ENCODE data around the gene CPA2.
A peak's percentile ranks its signal among the peaks of the same experiment; 100 is the strongest.

Gene CPA2

GRCh38 chr7:130258494-130259078 lies 8.1 kb upstream of the CPA2 start:
- Histone ChIP-seq H3K9ac (ENCODE audit: low read depth, low read length) (no peak overlapping the region), H3K9me3 (ENCODE audit: control insufficient read depth, insufficient read depth, low read length) (peaks cover 11% of the 10 kb centered on the region), H3K36me3 (ENCODE audit: control insufficient read depth, insufficient read depth, low read length) (no peaks in the 10 kb centered on the region), H3K4me3 (ENCODE audit: low read depth, low read length) (no peak overlapping the region), H3K4me1 (ENCODE audit: control insufficient read depth, insufficient read depth, low read length) (peaks cover 15% of the 10 kb centered on the region), H3K27me3 (ENCODE audit: control insufficient read depth, insufficient read depth, low read length) (no peaks in the 10 kb centered on the region)

DNA sequence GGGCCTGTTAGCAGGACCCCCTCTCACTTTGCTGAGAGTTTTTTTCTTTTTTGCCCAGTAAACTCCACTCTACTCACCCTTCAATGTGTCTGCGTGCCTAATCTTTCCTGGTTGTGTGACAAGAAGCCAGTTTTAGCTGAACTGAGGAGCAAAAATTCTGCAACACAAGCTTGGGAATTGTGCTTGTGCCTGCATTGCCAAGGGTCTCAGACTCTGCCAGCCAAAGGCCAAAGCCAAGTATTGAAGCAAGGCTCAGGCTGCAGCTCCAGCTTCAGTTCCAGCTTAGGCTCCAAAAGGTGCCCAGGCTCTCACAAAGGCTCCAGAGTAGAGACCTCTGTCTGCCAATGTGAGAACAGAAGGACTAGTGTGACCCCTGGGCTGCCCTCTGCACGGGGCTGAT lies 4.2 kb upstream of the CPA2 start:
- Histone ChIP-seq H3K4me3 (ENCODE audit: low read depth, low read length) (no peak overlapping the region), H3K36me3 (ENCODE audit: control insufficient read depth, insufficient read depth, low read length) (no peaks in the 10 kb centered on the region), H3K9ac (ENCODE audit: low read depth, low read length) (no peak overlapping the region), H3K4me1 (ENCODE audit: control insufficient read depth, insufficient read depth, low read length) (peaks cover 4% of the 10 kb centered on the region), H3K27me3 (ENCODE audit: control insufficient read depth, insufficient read depth, low read length) (no peaks in the 10 kb centered on the region), H3K9me3 (ENCODE audit: control insufficient read depth, insufficient read depth, low read length) (peaks cover 11% of the 10 kb centered on the region)

DNA sequence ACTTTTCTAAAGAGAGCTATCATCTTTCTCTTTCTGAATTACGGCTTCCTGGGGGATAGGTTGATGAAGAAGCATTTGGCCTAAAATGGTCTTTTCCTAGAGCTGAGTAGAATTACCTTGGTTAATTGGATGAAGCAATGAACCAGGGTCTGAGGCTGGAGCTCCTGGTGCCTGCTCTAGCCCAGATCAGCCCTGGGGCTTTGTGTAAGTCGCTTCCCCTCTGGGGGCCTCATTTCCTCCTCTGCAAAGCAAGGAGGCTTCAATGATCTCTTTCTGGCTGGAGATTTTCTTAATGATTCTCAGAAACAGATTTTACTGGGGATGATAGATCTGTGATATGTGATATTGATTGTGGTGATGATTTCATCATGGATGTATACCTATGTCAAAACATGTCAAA lies 3.5 kb upstream of the CPA2 start:
- H3K9me3 ChIP-seq (ENCODE audit: control insufficient read depth, insufficient read depth, low read length): peaks cover 6% of the 10 kb centered on the region

DNA sequence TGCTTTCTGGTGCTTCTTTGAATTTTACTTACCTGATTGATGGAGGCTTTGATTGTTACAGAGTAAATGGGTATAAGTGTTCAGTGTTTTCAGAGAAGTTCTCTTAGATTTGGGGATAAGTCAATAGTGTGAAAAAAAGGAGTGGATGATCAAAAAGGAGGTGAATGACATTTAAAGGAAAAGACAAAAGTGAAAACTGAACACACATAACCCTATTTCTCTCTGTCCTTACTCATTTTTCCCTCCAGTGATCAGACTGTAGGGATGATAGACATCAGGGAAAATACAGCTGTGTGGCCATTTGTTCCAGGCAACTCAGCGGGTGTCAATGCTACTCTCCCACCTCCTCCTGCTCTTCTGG lies 278 bp downstream of the CPA2 start:
- Histone ChIP-seq H3K27me3 (ENCODE audit: control insufficient read depth, insufficient read depth, low read length) (no peaks in the 10 kb centered on the region), H3K4me1 (ENCODE audit: control insufficient read depth, insufficient read depth, low read length) (peaks cover 5% of the 10 kb centered on the region), H3K36me3 (ENCODE audit: control insufficient read depth, insufficient read depth, low read length) (no peaks in the 10 kb centered on the region), H3K4me3 (ENCODE audit: low read depth, low read length) (no peak overlapping the region), H3K9me3 (ENCODE audit: control insufficient read depth, insufficient read depth, low read length) (no peaks in the 10 kb centered on the region), H3K9ac (ENCODE audit: low read depth, low read length) (no peak overlapping the region)

More for the DNA sequence above, 3.5 kb upstream of the CPA2 start:
- Histone ChIP-seq H3K4me1 (ENCODE audit: control insufficient read depth, insufficient read depth, low read length) (peaks cover 4% of the 10 kb centered on the region), H3K36me3 (ENCODE audit: control insufficient read depth, insufficient read depth, low read length) (no peaks in the 10 kb centered on the region), H3K4me3 (ENCODE audit: low read depth, low read length) (no peak overlapping the region), H3K27me3 (ENCODE audit: control insufficient read depth, insufficient read depth, low read length) (no peaks in the 10 kb centered on the region), H3K9ac (ENCODE audit: low read depth, low read length) (no peak overlapping the region)

DNA sequence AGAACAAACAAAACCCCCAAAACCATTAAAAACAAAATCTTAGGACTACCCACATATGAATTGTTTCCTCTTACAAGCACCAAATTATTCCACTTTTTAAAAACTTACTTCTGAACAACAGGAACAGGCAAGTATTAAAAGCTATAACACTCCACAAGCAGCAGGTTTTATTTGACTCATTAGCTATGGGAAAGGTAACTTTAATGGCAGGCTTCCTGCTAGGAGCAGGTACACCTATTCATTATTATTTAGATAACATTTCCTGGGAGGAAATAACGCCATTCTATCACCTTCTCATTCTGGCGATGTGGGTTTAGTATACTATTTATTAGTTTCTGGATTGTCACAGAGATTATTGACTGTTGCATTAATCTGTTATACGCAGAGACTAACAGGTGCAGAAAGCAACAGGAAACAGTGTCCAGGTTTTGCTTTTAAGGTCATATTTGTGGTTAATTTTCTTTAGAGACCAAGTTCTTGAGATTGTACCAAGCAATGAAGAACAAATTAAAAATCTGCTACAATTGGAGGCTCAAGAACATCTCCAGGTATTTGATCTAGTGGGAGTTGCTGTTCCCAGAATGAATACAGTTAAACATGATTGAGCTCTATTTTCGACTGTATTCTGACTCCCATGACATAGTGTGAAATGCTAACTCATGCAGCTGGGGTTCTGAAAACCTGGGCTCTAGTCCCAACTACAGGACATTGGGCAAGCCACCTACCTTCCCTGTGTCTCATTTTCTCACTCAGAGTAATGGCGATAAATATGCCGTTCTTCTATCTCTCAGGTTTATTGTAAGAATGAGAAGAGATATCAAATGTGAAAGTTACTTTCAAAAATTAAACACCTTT lies 2.0 kb downstream of the CPA2 start:
- Histone ChIP-seq H3K9me3 (ENCODE audit: control insufficient read depth, insufficient read depth, low read length) (no peaks in the 10 kb centered on the region), H3K4me1 (ENCODE audit: control insufficient read depth, insufficient read depth, low read length) (peaks cover 15% of the 10 kb centered on the region), H3K9ac (ENCODE audit: low read depth, low read length) (no peak overlapping the region), H3K27me3 (ENCODE audit: control insufficient read depth, insufficient read depth, low read length) (no peaks in the 10 kb centered on the region), H3K4me3 (ENCODE audit: low read depth, low read length) (no peak overlapping the region), H3K36me3 (ENCODE audit: control insufficient read depth, insufficient read depth, low read length) (no peaks in the 10 kb centered on the region)

GRCh38 chr7:130269318-130269694 lies 2.6 kb downstream of the CPA2 start:
- H3K27me3 ChIP-seq (ENCODE audit: control insufficient read depth, insufficient read depth, low read length): no peaks in the 10 kb centered on the region
- no peak overlapping the region for H3K4me3 ChIP-seq (ENCODE audit: low read depth, low read length)
- no peaks in the 10 kb centered on the region for H3K9me3 ChIP-seq (ENCODE audit: control insufficient read depth, insufficient read depth, low read length)
- H3K36me3 ChIP-seq (ENCODE audit: control insufficient read depth, insufficient read depth, low read length): no peaks in the 10 kb centered on the region
- H3K4me1 ChIP-seq (ENCODE audit: control insufficient read depth, insufficient read depth, low read length): peaks cover 21% of the 10 kb centered on the region
- H3K9ac ChIP-seq (ENCODE audit: low read depth, low read length): no peak overlapping the region

- Histone ChIP-seq H3K9me3 (ENCODE audit: control insufficient read depth, insufficient read depth, low read length) (no peaks in the 10 kb centered on the region), H3K9ac (ENCODE audit: low read depth, low read length) (peak overlapping the region; percentile 37), H3K4me3 (ENCODE audit: low read depth, low read length) (no peak overlapping the region), H3K36me3 (ENCODE audit: control insufficient read depth, insufficient read depth, low read length) (no peaks in the 10 kb centered on the region), H3K4me1 (ENCODE audit: control insufficient read depth, insufficient read depth, low read length) (peaks cover 36% of the 10 kb centered on the region), H3K27me3 (ENCODE audit: control insufficient read depth, insufficient read depth, low read length) (no peaks in the 10 kb centered on the region)
Observed at GRCh38 chr7:130270947-130271800, 4.5 kb downstream of the CPA2 start.

- no peaks in the 10 kb centered on the region for H3K36me3 ChIP-seq (ENCODE audit: control insufficient read depth, insufficient read depth, low read length)
- H3K4me1 ChIP-seq (ENCODE audit: control insufficient read depth, insufficient read depth, low read length): peaks cover 36% of the 10 kb centered on the region
- H3K27me3 ChIP-seq (ENCODE audit: control insufficient read depth, insufficient read depth, low read length): no peaks in the 10 kb centered on the region
- peak overlapping the region; percentile 94 for H3K9ac ChIP-seq (ENCODE audit: low read depth, low read length)
- peak overlapping the region; percentile 40 for H3K4me3 ChIP-seq (ENCODE audit: low read depth, low read length)
- no peaks in the 10 kb centered on the region for H3K9me3 ChIP-seq (ENCODE audit: control insufficient read depth, insufficient read depth, low read length)
Observed at GRCh38 chr7:130272381-130273080, 5.9 kb downstream of the CPA2 start.

DNA sequence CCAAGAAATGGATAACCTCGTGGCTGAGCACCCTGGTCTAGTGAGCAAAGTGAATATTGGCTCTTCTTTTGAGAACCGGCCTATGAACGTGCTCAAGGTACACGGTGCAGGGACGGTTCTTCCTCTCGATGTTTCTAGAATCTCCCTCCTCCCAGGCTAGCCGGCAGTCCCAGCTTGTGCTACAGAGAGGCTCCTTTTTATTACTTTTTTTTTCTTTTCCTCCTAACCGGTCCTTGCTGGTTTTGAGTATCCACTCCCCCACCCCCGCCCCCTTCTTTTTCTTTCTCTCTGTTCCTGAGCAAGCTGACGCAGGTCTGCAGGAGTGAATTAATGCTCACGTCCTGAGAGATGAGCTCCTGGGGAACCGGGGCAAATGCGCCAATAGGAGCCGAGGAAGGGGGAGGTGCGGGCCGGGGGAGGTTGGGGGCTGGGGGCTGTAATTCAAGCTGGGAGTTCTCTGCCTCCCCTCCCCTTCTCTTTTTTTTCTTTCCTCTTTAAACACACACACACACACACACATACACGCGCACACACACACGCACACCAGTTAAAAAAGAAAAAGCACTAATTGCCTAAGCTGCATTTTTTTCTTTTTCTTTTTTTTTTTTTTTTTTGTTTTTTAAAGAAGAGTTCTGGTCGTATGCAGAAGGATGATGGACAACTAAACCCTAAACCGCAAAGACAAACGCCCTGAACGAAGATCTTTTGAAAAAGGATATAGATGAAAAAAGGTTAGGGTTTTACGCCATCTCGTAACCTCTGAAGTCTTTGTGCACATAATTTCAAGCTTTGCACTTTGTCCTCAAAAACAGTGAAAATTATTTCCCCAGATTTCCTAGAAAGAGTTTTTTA lies 6.6 kb downstream of the CPA2 start:
- H3K9me3 ChIP-seq (ENCODE audit: control insufficient read depth, insufficient read depth, low read length): no peaks in the 10 kb centered on the region
- peaks cover 36% of the 10 kb centered on the region for H3K4me1 ChIP-seq (ENCODE audit: control insufficient read depth, insufficient read depth, low read length)
- H3K9ac ChIP-seq (ENCODE audit: low read depth, low read length): peak overlapping the region; percentile 94
- H3K27me3 ChIP-seq (ENCODE audit: control insufficient read depth, insufficient read depth, low read length): no peaks in the 10 kb centered on the region
- H3K36me3 ChIP-seq (ENCODE audit: control insufficient read depth, insufficient read depth, low read length): no peaks in the 10 kb centered on the region
- peak overlapping the region; percentile 40 for H3K4me3 ChIP-seq (ENCODE audit: low read depth, low read length)

DNA sequence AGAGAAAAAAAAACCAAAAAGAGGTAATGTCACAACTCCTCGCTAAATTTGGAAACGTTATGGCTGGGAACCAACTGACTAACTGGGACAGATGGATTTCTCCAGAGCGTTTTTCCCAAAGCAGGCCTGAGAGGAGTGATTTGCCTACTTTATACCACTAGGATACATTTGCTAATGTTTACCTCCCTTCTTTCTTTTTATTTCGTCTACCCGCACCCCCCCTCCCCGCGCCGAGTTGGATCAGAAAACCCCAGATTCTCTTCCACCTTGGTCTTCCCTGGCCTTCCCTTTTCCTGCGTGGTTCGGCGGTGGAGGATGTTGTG lies 7.2 kb downstream of the CPA2 start:
- no peaks in the 10 kb centered on the region for H3K36me3 ChIP-seq (ENCODE audit: control insufficient read depth, insufficient read depth, low read length)
- peak overlapping the region; percentile 41 for H3K9ac ChIP-seq (ENCODE audit: low read depth, low read length)
- peaks cover 36% of the 10 kb centered on the region for H3K4me1 ChIP-seq (ENCODE audit: control insufficient read depth, insufficient read depth, low read length)
- H3K4me3 ChIP-seq (ENCODE audit: low read depth, low read length): peak overlapping the region; percentile 20
- H3K9me3 ChIP-seq (ENCODE audit: control insufficient read depth, insufficient read depth, low read length): no peaks in the 10 kb centered on the region
- no peaks in the 10 kb centered on the region for H3K27me3 ChIP-seq (ENCODE audit: control insufficient read depth, insufficient read depth, low read length)

DNA sequence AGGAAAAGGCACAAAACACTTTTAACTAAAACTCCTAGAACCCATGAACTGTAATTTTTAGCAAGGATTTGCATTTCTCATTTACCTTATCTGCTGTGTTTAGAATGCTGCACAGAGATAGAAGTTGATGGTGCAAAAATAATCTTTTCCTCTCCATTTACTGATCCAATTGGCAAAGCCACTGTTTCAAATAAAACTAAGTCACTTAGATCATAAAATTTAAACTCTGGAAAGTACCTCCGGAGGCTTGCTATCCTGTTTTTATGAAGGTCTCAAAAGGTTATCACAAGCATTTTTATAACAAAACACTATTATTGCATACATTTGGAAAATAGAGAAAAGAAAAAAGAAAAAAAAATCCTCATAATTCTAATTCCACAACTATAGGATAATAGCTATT lies 7.6 kb downstream of the CPA2 start:
- Histone ChIP-seq H3K4me1 (ENCODE audit: control insufficient read depth, insufficient read depth, low read length) (peaks cover 36% of the 10 kb centered on the region), H3K9ac (ENCODE audit: low read depth, low read length) (peak overlapping the region; percentile 41), H3K4me3 (ENCODE audit: low read depth, low read length) (peak overlapping the region; percentile 20)

More for the DNA sequence above, 7.6 kb downstream of the CPA2 start:
- H3K27me3 ChIP-seq (ENCODE audit: control insufficient read depth, insufficient read depth, low read length): no peaks in the 10 kb centered on the region
- H3K36me3 ChIP-seq (ENCODE audit: control insufficient read depth, insufficient read depth, low read length): no peaks in the 10 kb centered on the region
- no peaks in the 10 kb centered on the region for H3K9me3 ChIP-seq (ENCODE audit: control insufficient read depth, insufficient read depth, low read length)

Data from iPS-15b (cell line).